ENCODE results near the gene NDUFB7. TPM values are rescaled to one million over a fixed set of nuclear protein-coding genes. Genes with fewer than 3 reads are reported as not detected.
"Not testable (repeated sequence)": the region's sequence is repeated elsewhere in the genome, so short reads cannot be mapped to it uniquely, and the experiment has no call there.

Gene NDUFB7
- polyA plus RNA-seq, 1 donor from 2014 or later, result 224 TPM

DNA sequence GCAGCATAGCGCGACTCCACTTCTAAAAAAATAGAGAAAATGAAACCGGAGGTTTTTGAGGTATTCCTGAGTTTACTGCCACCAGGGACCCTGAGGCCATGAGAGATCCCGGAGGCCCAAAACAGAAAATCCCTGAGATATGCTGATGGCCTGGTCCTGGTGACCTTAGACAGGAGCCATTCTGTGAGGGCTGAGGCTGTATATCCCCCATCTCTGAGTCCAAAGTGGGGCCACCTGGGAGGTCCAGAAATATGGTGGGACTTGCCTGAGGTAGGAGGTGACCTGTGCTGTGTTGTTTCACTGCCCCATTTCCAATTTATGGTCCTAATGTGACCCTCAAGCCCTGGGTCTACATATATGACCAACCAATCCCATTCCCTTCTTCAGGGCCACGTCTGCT is 12.5 kb upstream of the NDUFB7 start:
- H3K36me3 Mint-ChIP-seq, H3K27me3 Mint-ChIP-seq, H3K9me3 Mint-ChIP-seq: not testable (repeated sequence)
- peak overlapping the region in 2 of 3 donors; percentile 80 to 91 for H3K27ac Mint-ChIP-seq
- H3K4me1 Mint-ChIP-seq, result peaks cover 14 to 36% (median 36%) of the 10 kb centered on the region in 3 donors
- peak overlapping the region; percentile 96 to 98 (median 98) for H3K4me3 Mint-ChIP-seq

DNA sequence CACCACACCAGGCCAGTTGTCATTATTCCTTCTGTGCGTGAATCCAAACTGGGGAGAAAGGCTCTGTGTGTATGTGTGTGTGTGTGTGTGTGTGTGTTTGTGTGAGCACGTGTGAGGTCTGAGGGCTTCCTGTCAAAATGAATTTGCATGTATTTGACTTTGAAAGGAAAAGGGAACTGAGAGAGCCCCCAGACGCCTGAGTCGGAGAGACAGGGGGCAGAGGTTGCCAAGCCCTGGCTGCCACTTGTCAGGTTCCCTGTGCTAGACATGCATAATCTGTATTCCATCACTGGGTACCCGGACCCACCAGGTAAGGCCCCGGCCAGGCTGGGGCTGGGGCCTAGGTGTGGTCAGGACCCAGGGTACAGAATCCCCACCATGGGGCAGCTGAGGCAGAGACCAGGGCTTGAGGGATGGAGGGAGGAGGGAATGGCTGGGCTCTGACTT is 11.1 kb upstream of the NDUFB7 start, which contains the start of gene CLEC17A:
CLEC17A (plus strand) TSS at position 191 of the 447 bp plus-strand sequence; CDS start at position 268, 77 bp downstream.
- no peaks in the 10 kb centered on the region for H3K27me3 Mint-ChIP-seq
- H3K36me3 Mint-ChIP-seq, result peaks cover 7% of the 10 kb centered on the region
- H3K9me3 Mint-ChIP-seq, result no peaks in the 10 kb centered on the region
- peak within 1 kb of the TSS; percentile 96 to 98 (median 98) for H3K4me3 Mint-ChIP-seq
- peaks cover 18 to 40% (median 35%) of the 10 kb centered on the region in 3 donors for H3K4me1 Mint-ChIP-seq
- peak within 1 kb of the TSS; percentile 80 to 96 (median 91) for H3K27ac Mint-ChIP-seq

DNA sequence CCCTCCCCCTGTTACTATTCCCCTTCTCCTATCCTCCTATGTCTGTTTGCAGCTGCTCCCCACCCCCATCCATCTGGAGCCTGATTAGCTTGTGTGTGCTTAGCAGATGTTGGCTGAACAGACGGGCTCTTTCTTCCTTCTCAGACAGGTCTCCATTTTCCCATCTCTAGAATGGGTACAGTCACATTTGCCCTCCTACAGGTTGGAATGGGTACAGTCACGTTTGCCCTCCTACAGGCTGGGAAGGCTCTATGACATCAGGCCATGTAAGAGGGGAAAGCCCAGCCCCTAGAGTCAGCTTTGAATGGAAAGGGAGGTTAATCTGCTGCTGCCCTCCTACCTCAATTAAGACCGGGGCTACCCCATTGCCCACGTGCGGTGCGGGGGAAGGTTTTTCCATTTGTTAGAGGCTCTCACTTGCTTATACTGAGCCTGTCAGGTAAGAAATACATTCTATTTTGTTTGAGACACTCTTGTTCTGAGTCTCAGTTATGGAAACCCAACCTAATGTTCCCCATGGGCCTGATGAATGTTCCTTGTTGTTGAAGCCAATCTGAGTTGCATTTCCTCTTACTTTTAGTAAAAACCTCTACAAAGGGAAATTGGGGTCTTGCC is 8.9 kb upstream of the NDUFB7 start:
- peaks cover 24 to 42% (median 38%) of the 10 kb centered on the region in 3 donors for H3K4me1 Mint-ChIP-seq
- H3K4me3 Mint-ChIP-seq, result peak overlapping the region in 2 of 4 donors; percentile 21 to 36
- H3K36me3 Mint-ChIP-seq, result no peaks in the 10 kb centered on the region
- no peaks in the 10 kb centered on the region for H3K27me3 Mint-ChIP-seq
- H3K27ac Mint-ChIP-seq, result peak overlapping the region in 1 of 3 donors; percentile 47
- H3K9me3 Mint-ChIP-seq, result no peaks in the 10 kb centered on the region

DNA sequence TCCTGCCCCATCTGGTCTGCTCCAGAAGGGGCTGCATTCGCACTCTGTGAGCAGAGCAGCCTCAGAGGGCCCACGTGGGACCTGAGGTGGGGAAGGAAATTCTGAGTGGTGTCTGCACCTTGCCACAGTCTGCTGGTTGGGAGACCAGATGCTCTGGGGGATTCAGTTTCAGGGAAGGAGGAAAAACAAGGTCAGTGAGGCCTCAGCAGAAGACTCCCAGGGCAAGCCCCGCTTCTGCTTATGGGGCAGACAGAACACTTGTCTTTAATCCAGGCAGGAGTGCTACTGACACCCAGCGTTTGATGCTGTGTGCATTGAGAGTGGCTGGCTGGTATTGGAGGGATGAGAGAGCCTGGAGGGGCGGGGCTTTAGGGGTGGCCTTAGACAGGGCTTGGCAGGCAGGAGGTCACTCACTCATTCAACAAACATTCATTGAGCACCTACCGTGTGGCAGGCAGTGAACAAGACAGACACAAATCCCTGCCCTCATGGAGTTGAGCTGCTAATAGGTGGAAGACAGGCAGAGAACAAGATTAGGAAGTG is 6.1 kb upstream of the NDUFB7 start:
- H3K27ac Mint-ChIP-seq, result peak overlapping the region in 2 of 3 donors; percentile 80 to 93
- H3K27me3 Mint-ChIP-seq, result no peaks in the 10 kb centered on the region
- H3K9me3 Mint-ChIP-seq, result no peaks in the 10 kb centered on the region
- peaks cover 32 to 43% (median 37%) of the 10 kb centered on the region in 3 donors for H3K4me1 Mint-ChIP-seq
- H3K4me3 Mint-ChIP-seq, result peak overlapping the region in 3 of 4 donors; percentile 60 to 84 (median 71)
- no peaks in the 10 kb centered on the region for H3K36me3 Mint-ChIP-seq

DNA sequence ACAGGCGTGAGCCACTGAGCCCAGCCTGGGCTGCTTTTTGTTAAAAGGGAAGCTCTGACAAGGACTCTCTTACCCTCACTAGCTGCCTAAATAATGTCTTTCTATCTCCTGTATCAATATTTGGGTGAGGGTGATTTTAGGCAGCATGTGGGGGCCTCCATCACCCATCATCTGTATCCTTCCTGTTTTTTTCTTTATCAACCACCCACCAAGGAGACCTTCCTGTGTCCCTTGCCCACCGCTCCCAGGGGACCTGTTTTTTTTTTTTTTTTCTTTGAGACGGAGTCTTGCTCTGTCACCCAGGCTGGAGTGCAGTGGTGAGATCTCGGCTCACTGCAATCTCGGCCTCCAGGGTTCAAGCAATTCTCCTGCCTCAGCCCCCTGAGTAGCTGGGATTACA is 5.4 kb upstream of the NDUFB7 start:
- Mint-ChIP-seq H3K4me3 (peak overlapping the region in 3 of 4 donors; percentile 22 to 71 (median 38)), H3K27ac (peak overlapping the region; percentile 80 to 93 (median 90)), H3K4me1 (peaks cover 28 to 39% (median 33%) of the 10 kb centered on the region in 3 donors), H3K36me3 (no peaks in the 10 kb centered on the region), H3K9me3 (no peaks in the 10 kb centered on the region), H3K27me3 (no peaks in the 10 kb centered on the region)

DNA sequence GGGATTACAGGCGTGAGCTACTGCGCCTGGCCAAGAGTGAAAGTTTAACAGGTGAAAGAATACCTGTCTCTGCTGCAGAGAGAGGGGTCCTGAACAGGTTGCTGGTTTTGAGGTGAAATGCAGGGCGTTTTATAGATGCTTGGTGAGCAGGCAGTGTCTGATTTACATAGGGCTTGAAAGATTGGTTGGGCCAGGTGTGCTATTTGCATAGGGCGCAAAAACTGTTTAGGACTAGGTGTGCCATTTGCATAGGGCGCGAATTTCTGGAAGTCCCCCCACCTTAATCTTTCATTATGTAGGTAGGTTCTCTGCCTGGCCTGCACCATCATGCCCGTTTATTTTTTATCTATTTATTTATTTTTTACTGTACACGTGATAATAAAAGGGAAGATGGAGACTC is 4.5 kb upstream of the NDUFB7 start:
- H3K9me3 Mint-ChIP-seq, result no peaks in the 10 kb centered on the region
- H3K27me3 Mint-ChIP-seq, result no peaks in the 10 kb centered on the region
- H3K4me1 Mint-ChIP-seq, result peaks cover 37 to 39% (median 39%) of the 10 kb centered on the region in 3 donors
- peak overlapping the region in 1 of 4 donors; percentile 70 for H3K4me3 Mint-ChIP-seq
- no peaks in the 10 kb centered on the region for H3K36me3 Mint-ChIP-seq
- peak overlapping the region in 2 of 3 donors; percentile 41 to 84 for H3K27ac Mint-ChIP-seq

DNA sequence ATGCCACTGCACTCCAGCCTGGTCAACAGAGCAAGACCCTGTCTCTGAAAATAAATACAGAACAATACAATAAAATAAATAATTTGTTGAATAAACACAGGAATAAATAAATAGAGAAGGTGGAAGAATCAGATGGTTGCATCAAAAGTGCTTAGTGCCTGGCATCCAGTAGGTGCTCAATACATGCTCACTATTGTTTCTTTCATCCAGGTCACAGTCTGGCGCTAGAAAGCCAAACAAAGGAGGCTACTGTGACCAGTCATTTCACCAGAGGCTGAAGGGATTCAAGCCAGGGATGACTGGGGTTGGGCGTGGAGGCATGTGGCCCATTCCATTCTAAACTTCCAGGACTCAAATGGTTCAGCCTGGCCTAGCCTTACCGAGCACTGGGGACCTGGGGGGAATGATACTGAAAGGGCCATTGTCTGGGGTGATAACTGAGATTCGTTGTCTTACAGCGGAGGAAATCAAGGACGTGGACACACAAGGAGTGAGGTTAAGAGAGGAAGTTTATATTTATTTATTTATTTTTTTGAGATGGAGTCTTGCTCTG is 3.6 kb upstream of the NDUFB7 start:
- Mint-ChIP-seq H3K27ac (peak overlapping the region in 1 of 3 donors; percentile 30), H3K27me3 (no peaks in the 10 kb centered on the region), H3K4me3 (no peak overlapping the region), H3K9me3 (no peaks in the 10 kb centered on the region), H3K4me1 (peaks cover 37 to 41% (median 38%) of the 10 kb centered on the region in 3 donors), H3K36me3 (no peaks in the 10 kb centered on the region)

DNA sequence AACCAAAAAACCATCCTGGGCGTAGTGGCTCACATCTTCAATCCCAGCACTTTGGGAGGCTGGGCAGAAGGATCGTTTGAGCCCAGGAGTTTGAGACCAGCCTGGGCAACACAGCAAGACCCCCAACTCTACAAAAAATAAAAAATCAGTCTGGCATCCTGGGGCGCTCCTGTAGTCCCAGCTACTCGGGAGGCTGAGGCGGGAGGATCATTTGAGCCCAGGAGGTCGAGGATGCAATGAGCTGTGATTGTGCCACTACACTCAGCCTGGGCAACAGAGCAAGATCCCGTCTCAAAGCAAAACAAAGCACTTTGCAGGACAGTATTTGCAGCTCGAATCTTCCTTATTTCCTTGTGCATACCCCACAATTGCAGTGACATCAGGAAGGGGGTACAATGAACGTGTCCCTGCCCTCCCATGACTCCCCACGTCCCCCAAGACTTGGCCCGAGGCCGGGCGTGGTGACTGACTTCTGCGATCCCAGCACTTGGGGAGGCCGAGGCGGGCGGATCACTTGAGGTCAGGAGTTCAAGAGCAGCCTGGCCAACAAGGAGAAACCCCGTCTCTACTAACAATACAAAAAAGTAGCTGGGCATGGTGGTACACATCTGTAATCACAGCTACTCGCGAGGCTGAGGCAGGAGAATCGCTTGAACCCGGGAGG is 870 bp downstream of the NDUFB7 start:
- H3K4me1 Mint-ChIP-seq, result peaks cover 23 to 31% (median 26%) of the 10 kb centered on the region in 3 donors
- peak overlapping the region; percentile 95 to 100 (median 98) for H3K4me3 Mint-ChIP-seq
- H3K27ac Mint-ChIP-seq, result peak overlapping the region; percentile 77 to 97 (median 88)
- no peaks in the 10 kb centered on the region for H3K27me3 Mint-ChIP-seq
- H3K36me3 Mint-ChIP-seq, result peaks cover 2% of the 10 kb centered on the region
- no peaks in the 10 kb centered on the region for H3K9me3 Mint-ChIP-seq

DNA sequence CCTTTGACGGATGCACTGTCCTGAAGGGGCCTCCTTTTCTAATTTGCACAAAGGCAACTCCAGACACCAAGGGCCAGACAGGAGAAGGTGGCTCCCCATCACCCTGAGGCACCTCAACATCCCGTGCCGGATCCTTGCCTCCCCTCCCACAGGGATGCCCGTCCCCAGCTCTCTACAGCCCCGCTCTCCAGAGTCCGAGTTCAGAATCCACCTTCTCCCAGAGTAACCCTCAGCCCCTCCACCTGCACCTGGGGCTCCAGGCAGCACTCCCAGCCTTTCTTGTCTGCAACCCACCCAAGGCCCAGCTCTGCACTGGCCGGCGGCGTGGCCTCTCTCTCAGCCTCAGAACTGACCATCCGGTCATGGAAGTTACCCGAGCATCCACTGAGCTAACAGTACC is 4.8 kb downstream of the NDUFB7 start:
- Mint-ChIP-seq H3K36me3 (peaks cover 2% of the 10 kb centered on the region), H3K4me1 (peaks cover 12 to 22% (median 14%) of the 10 kb centered on the region in 3 donors), H3K4me3 (peak overlapping the region in 1 of 4 donors; percentile 85), H3K27ac (no peak overlapping the region), H3K9me3 (no peaks in the 10 kb centered on the region), H3K27me3 (no peaks in the 10 kb centered on the region)

DNA sequence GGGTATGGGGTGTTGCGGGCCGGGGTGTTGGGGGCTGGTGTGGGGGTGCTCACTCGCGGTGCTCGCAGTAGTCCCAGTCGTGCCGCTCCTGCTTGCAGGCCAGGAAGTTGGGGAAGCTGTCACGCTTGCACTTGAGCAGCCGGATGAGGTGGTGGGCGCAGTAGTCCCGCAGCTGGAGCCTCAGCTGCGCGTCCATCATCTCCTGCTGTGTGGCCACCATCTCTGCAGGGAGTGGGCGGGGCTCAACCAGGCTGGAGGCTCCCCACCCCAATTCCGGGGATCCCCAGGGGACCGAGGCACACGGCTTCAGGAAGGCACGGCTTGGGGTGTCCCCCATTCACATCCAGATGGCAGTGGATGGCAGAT is 5.2 kb downstream of the NDUFB7 start:
- no peak overlapping the region for H3K27ac Mint-ChIP-seq
- no peaks in the 10 kb centered on the region for H3K27me3 Mint-ChIP-seq
- H3K4me1 Mint-ChIP-seq, result peaks cover 10 to 18% (median 15%) of the 10 kb centered on the region in 3 donors
- H3K36me3 Mint-ChIP-seq, result peaks cover 2% of the 10 kb centered on the region
- H3K9me3 Mint-ChIP-seq, result no peaks in the 10 kb centered on the region
- no peak overlapping the region for H3K4me3 Mint-ChIP-seq

DNA sequence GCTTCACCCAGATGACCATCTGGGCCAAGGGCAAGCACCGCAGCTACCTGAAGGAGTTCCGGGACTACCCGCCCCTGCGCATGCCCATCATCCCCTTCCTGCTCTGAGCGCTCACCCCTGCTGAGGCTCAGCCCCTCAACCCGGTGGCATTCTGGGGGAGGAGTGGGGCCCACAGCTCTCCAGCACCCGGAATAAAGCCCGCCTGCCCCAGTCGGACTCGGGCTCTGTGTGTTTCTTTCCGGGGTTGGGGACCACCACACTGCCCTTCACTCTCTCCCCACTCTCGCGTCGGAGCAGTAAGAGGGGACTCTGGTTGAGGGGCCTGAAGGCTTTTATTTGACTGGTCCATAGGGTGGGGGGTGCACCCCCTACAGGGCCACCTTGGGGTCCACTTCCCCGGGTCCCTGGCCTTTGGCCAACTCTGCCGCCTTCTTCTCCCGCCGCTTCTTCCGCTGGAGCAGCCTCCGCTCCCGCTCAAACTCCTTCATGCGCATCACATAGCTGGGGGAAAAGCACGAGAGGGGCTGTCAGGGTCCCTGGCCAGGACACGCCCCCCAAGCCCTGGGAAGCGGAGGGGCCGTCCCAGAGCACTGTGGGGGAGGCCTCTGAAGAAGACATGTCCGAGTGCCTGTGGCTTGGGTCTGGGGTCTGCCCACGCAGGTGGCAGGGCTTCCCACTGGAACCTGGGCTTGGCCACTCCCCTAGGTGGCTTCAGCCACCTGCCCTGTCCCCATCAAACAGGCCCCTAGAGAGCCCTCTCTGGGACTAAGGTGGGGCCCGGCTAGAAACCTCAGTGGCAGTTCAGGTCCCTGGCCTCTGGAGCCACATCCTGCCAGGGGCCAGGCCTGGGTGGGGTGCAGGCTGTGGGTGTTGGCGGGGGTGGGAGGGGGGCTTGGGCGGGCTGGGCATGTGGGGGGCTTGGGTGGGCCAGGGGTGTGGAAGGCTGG is 5.8 kb downstream of the NDUFB7 start:
- H3K9me3 Mint-ChIP-seq, result no peaks in the 10 kb centered on the region
- H3K27me3 Mint-ChIP-seq, result no peaks in the 10 kb centered on the region
- no peak overlapping the region for H3K4me3 Mint-ChIP-seq
- no peak overlapping the region for H3K27ac Mint-ChIP-seq
- peaks cover 8 to 19% (median 13%) of the 10 kb centered on the region in 3 donors for H3K4me1 Mint-ChIP-seq
- H3K36me3 Mint-ChIP-seq, result peaks cover 2% of the 10 kb centered on the region

DNA sequence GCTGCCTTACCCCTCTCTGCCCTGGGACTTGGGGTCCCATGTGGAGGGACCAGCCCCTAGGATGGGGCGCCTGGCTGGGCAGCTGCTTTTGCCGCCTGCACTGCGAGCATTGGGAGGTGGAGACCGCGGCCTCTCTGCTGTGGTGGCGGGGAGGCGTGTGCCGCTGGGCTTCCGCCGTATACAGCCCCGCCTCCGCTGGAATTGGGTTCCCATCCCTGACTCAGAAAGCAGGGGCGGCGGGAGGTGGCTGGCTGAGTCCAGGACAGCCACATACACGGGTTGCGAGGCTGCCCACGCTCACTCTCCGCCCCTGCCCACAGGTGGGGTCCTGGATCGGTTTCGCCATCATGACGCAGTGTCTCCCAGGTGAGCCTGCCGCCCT is 6.6 kb downstream of the NDUFB7 start:
- no peaks in the 10 kb centered on the region for H3K9me3 Mint-ChIP-seq
- H3K27ac Mint-ChIP-seq, result no peak overlapping the region
- no peaks in the 10 kb centered on the region for H3K27me3 Mint-ChIP-seq
- H3K4me1 Mint-ChIP-seq, result peaks cover 8 to 19% (median 13%) of the 10 kb centered on the region in 3 donors
- H3K4me3 Mint-ChIP-seq, result no peak overlapping the region
- peaks cover 2% of the 10 kb centered on the region for H3K36me3 Mint-ChIP-seq

DNA sequence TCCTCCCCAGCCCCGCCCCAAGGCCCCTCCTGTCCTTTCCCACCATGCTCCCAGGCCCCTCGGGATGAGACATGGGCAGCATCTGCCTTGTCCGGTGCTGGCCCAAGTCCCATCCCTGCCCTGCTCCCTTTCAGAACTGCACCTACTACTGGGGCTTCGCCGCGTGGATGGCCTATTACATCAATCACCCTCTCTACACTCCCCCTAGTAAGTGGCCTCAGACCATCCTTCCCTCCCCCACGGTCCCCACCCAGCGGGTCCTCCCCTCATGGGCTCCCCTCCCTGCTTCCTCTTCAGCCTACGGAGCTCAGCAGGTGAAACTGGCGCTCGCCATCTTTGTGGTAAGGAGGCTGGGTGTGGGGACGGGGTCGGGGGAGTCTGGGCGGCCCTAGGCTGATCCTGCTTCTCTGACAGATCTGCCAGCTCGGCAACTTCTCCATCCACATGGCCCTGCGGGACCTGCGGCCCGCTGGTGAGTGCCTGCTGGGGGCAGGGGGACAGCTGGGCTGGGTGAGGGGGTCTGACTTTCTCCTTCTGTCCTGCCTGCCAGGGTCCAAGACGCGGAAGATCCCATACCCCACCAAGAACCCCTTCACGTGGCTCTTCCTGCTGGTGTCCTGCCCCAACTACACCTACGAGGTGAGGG is 7.1 kb downstream of the NDUFB7 start:
- H3K9me3 Mint-ChIP-seq, H3K36me3 Mint-ChIP-seq, H3K27me3 Mint-ChIP-seq, H3K27ac Mint-ChIP-seq, H3K4me3 Mint-ChIP-seq: not testable (repeated sequence)
- peaks cover 8 to 18% (median 13%) of the 10 kb centered on the region in 3 donors for H3K4me1 Mint-ChIP-seq

All from IgD-negative memory B cell (primary cell).